ENCODE results near the gene SFTPA1.
"Not testable (repeated sequence)": the region's sequence is repeated elsewhere in the genome, so short reads cannot be mapped to it uniquely, and the experiment has no call there.

Gene SFTPA1

GRCh38 chr10:79629955-79630327 lies 19.2 kb downstream of the SFTPA1 start:
- no peaks in the 10 kb centered on the region for H3K36me3 ChIP-seq (ENCODE audit: insufficient read depth, low read length)
- no peaks in the 10 kb centered on the region for H3K4me1 ChIP-seq (ENCODE audit: insufficient read depth, low read length)
- H3K9me3 ChIP-seq (ENCODE audit: control insufficient read depth, insufficient read depth, low read length) = no peaks in the 10 kb centered on the region
- H3K9ac ChIP-seq (ENCODE audit: low read depth, low read length) = no peak overlapping the region

GRCh38 chr10:79636654-79637199 lies 26.0 kb downstream of the SFTPA1 start:
- not testable (repeated sequence) for H3K36me3 ChIP-seq (ENCODE audit: insufficient read depth, low read length); H3K9ac ChIP-seq (ENCODE audit: low read depth, low read length); H3K4me1 ChIP-seq (ENCODE audit: insufficient read depth, low read length); H3K9me3 ChIP-seq (ENCODE audit: control insufficient read depth, insufficient read depth, low read length)

GRCh38 chr10:79638318-79638717 lies 27.6 kb downstream of the SFTPA1 start:
- no peaks in the 10 kb centered on the region for H3K36me3 ChIP-seq (ENCODE audit: insufficient read depth, low read length)
- no peaks in the 10 kb centered on the region for H3K9me3 ChIP-seq (ENCODE audit: control insufficient read depth, insufficient read depth, low read length)
- no peaks in the 10 kb centered on the region for H3K4me1 ChIP-seq (ENCODE audit: insufficient read depth, low read length)
- H3K9ac ChIP-seq (ENCODE audit: low read depth, low read length) = no peak overlapping the region

GRCh38 chr10:79652695-79653094 lies 42.0 kb downstream of the SFTPA1 start:
- not testable (repeated sequence) for H3K9me3 ChIP-seq (ENCODE audit: control insufficient read depth, insufficient read depth, low read length); H3K9ac ChIP-seq (ENCODE audit: low read depth, low read length); H3K36me3 ChIP-seq (ENCODE audit: insufficient read depth, low read length); H3K4me1 ChIP-seq (ENCODE audit: insufficient read depth, low read length)

GRCh38 chr10:79663287-79663686 lies 52.5 kb downstream of the SFTPA1 start:
- not testable (repeated sequence) for H3K4me1 ChIP-seq (ENCODE audit: insufficient read depth, low read length); H3K9me3 ChIP-seq (ENCODE audit: control insufficient read depth, insufficient read depth, low read length); H3K9ac ChIP-seq (ENCODE audit: low read depth, low read length); H3K36me3 ChIP-seq (ENCODE audit: insufficient read depth, low read length)

GRCh38 chr10:79664686-79665085 lies 53.9 kb downstream of the SFTPA1 start:
- not testable (repeated sequence) for H3K9me3 ChIP-seq (ENCODE audit: control insufficient read depth, insufficient read depth, low read length); H3K4me1 ChIP-seq (ENCODE audit: insufficient read depth, low read length); H3K36me3 ChIP-seq (ENCODE audit: insufficient read depth, low read length); H3K9ac ChIP-seq (ENCODE audit: low read depth, low read length)

All from ES-I3 (cell line).